ENCODE measurements around the gene OR1I1.

Gene OR1I1

GRCh38 chr19:15113245-15114152 is 31.5 kb downstream of the OR1I1 start:
- TF ChIP-seq CTCF (conservative IDR thresholded peaks at IDR 0.05) (no peak), ZFX (IDR thresholded peaks at IDR 0.05) (no peak)
- H3K27ac ChIP-seq: no peak overlapping the region

DNA sequence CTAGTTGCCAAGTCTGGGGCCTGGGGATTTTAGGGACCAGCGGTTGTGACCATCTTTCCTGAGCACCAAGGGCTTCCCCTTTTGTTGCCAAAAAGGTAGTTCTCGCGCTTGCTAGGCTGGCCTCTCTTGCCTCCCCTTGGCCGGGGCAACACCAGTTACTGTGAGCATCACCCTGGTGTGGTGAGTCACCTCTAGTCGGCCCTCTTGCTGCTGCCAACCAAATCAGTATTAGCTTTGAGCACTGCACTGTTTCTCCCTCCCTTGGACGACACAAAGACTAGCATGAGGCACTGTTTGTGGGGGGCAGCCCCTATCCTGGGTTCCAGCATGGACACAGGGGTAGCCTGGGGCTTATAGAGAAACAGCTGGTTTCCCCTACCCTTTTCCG is 32.1 kb downstream of the OR1I1 start:
- TF ChIP-seq ZFX (IDR thresholded peaks at IDR 0.05) (no peak), CTCF (conservative IDR thresholded peaks at IDR 0.05) (no peak)
- H3K27ac ChIP-seq: no peak overlapping the region

DNA sequence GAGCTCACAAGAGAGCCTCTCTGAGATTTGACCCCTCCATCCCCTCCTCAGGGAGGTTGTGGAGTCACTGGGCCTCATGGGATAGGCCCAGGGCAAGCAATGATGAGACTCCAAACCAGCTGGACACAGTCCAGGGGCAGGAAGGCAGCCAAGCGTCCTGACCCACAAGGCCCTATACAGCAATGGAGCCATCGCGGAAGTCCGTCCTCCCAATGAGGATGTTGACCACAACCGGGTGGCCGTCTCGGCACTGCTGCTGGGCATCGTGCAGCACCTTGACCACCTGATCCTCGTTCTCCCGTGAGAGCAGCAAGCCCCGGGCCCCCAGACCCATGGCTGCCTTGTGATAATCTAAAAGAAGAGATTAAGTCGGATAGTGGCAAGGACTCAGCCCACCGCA is 33.1 kb downstream of the OR1I1 start:
- TF ChIP-seq ZFX (IDR thresholded peaks at IDR 0.05) (no peak), CTCF (conservative IDR thresholded peaks at IDR 0.05) (no peak)
- no peak overlapping the region for H3K27ac ChIP-seq

DNA sequence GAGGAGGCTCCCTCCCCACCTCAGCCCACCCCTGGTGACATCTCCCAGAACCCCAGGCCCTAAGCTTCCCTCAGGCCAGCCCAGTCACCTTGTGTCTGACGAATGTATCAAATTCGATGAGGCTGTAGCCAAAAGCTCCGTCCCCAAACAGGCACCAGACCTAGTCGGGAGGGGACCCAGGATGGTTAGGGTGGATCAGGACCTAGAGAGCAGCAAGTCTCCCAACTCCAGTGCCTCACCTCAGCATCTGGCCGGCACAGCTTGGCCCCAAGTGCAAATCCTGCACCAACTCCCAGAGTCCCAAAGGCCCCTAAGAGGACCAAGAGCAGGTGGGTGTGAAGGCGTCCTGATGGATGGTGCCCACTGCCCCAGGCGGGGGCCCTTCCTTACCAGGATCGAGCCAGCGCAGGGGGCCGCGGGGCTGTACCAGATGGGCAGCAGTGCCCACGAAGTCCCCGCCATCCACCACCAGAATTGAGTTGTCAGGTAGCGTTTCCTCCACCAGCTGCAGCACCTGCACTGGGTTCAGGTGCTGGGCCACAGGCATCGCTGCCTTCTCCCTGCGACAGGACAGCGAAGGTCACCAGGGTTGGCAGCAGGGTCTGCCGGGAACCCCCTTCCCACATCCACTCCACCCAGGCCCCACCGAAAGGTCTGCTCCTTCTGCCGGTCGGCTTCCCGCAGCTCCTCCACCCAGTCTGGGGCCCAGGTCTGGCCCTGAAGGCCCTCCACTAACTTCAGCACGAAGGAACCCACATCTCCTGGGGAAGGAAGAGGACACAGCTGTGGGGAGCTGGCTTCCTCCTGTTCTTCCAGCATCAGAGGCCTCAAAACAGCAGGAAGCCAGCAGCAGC is 34.0 kb downstream of the OR1I1 start:
- TF ChIP-seq CTCF (conservative IDR thresholded peaks at IDR 0.05) (no peak), ZFX (IDR thresholded peaks at IDR 0.05) (no peak)
- H3K27ac ChIP-seq: no peak overlapping the region

- no peak for TF ChIP-seq CTCF (conservative IDR thresholded peaks at IDR 0.05)
- no peak for TF ChIP-seq ZFX (IDR thresholded peaks at IDR 0.05)
These were observed 34.8 kb downstream of the OR1I1 start for GRCh38 chr19:15116856-15117255.

DNA sequence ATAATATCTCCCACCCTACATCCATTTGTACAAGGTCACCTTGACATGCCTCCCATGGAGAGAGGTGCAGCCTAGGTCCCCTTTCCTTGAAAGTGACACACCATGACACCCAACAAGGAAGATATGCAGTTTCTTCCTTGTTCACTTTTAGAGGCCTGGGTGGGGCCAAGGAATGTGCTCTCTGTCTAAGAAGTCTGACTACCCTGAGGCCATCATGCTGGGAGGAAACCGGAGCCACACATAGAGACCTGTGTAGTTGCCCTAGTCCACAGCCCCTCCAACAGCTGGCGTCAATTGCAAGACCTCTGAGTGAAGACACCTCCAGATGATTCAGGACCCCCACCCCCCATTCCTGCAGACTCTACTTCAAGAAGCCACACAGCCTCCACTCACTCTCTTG is 36.2 kb downstream of the OR1I1 start:
- no peak overlapping the region for H3K27ac ChIP-seq
- TF ChIP-seq CTCF (conservative IDR thresholded peaks at IDR 0.05) (no peak), ZFX (IDR thresholded peaks at IDR 0.05) (no peak)

More at GRCh38 chr19:15116856-15117255, 34.8 kb downstream of the OR1I1 start:
- H3K27ac ChIP-seq: no peak overlapping the region
